Measurements from ENCODE around the gene PTGER3. TPM values are rescaled to one million over a fixed set of nuclear protein-coding genes. Genes with fewer than 3 reads are reported as not detected.

PTGER3 gene
- total RNA-seq, 1 experiment from 2014 or later, result not detected

GRCh38 chr1:71053146-71053545 lies 5.5 kb upstream of the PTGER3 start:
- DNase-seq (ENCODE audit: low spot score), result no peak

- DNase-seq (ENCODE audit: low spot score), result peak; percentile 85
These were observed 2.5 kb upstream of the PTGER3 start for GRCh38 chr1:71049951-71050598.

- DNase-seq (ENCODE audit: low spot score), result no peak
These were observed 553 bp downstream of the PTGER3 start for GRCh38 chr1:71046891-71047634.

DNA sequence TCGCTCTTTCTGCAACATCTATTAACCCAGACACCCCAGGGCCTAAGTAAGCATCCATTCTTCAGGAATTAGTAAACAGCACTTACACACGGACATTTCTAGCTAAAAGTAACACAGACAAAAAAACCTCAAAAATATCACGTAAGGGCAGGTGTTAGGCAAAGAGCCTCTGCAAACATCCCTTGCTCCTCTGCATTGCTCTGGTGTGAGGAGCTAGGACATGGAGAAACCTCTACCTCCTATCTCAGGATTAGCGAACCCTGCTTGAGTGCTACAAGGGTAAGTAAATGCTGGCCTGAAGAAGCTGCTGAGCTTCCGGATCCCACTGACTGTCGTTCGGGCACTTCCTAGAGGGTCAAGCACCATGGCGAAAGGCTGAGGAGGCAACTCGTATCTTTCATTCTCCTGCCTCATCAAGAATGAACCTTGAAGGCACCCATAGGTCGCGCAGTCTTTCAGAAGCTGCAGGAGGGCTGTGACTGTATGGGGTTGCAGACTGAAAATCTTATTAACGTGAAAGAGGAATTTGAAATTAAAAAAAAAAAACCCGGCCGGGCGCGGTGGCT lies 2.1 kb downstream of the PTGER3 start:
- no peak for DNase-seq (ENCODE audit: low spot score)

DNA sequence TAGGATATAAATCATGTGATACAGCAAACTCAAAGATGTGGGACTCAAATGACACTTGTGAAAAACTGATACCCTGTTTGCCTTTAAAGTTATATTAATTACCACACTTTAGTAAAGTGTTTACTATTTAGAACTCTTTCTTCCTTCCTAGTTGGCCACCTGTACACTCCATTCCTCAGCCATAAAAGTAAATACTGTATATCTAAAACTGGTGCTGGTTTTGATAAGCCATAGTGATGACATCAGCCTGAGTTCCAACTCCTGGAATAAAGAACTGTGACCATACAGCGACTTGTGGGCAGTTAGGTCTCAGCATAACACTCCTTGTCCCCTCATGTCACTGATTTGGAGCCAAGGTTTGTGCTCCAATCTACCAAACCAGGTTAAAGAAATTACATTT lies 2.8 kb downstream of the PTGER3 start:
- no peak for DNase-seq (ENCODE audit: low spot score)

DNA sequence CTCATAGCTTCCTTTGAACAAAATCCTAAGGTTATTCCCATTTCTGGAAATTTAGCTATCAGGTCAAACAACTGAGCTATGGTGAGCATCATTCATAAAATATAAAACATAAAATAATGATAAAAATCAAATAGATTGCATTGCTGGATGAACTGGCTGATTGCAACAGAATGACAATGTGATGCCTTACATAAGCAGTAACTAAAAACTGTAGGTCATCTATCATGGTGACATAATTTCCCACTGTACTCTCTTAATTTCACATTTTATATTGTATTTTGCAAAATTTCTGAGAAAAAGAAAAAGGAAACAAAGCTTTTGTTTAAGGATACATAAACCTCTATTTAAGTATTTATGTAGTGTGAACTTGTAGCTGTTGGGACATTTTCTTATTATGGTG lies 4.6 kb downstream of the PTGER3 start:
- DNase-seq (ENCODE audit: low spot score), result no peak

DNA sequence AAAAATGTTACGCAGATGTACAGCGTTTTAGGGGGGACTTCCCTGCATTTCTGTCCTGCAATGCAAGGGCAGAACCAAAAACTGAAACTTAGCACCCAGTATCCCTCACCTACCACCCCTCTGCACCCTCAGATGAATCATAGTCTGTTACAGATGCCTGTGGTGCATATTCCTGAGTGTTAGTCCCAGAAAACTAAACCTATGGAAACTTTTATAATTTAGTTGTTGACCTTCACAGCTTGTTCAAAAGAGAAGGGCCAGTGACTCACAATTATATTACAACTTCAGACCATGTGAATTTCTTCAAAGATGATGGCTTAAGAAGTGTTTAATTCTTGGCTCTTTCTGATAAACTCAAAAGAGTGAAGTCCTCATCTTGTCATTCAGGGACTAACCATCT lies 5.8 kb downstream of the PTGER3 start:
- DNase-seq (ENCODE audit: low spot score), result no peak

DNA sequence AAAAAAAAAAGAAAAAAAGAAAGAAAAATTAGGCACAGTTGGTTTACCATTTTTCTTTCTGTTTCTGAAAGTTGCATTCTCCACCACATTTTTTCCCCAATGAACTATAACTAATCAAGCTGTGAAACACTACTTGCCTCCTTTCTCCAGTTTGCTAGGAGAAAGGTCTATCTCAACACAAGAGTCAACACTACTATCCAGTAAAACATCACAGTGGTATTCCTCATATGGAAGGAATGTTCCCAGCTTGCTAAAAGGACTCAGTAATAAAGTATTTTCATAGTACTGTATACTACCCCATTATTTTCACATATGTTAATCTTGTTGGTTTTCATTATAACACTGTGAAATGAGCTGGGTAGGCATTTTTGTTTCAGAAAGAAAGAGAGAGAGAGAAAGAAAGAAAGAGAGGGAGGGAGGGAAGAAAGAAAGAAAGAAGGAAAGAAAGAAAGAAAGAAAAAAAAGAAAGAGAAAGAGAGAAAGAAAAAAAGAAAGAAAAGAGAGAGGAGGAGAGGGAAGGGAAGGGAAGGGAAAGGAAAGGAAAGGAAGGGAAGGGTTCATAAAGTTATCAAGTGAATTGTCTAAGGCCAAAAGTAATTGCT lies 7.9 kb downstream of the PTGER3 start:
- no peak for DNase-seq (ENCODE audit: low spot score)

- DNase-seq (ENCODE audit: low spot score), result no peak
These were observed 8.7 kb downstream of the PTGER3 start for GRCh38 chr1:71038942-71039341.

DNA sequence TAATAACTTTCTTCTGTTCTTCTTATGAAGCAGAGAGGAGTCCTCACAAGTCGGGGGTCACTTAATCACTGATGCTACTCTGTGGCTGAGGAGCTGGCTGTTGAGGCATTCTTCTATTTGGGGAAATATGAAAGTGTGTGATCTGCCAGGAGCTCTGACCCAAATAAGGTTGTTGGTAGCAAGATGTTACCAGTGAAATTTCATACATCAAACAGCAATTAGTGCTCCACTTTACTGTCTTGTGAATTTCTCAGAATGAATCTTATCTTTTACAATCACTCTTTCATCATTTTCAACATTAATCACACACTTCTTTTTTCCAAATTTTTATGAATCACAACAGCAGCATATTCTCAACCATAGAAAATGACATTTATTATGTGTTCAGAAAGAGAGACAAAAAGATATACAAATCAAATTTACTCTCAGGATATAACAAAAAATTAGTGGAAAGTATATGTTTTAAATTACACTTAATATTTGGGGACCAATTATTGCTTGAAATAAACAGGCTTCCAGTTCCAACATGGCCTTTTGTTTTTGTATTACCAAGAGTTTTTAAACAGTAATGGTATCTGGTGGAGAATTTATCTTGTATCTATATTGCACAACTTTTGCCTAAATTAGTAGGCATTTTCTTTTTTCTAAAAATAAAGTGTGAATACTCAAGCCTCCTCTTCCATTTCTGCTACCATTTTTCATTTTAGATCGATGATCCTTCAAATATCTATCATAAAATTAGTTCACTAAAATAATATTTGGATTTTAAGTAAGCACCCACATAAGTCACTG lies 9.6 kb downstream of the PTGER3 start:
- DNase-seq (ENCODE audit: low spot score), result no peak

GRCh38 chr1:71037066-71037465 lies 10.6 kb downstream of the PTGER3 start:
- DNase-seq (ENCODE audit: low spot score), result no peak

DNA sequence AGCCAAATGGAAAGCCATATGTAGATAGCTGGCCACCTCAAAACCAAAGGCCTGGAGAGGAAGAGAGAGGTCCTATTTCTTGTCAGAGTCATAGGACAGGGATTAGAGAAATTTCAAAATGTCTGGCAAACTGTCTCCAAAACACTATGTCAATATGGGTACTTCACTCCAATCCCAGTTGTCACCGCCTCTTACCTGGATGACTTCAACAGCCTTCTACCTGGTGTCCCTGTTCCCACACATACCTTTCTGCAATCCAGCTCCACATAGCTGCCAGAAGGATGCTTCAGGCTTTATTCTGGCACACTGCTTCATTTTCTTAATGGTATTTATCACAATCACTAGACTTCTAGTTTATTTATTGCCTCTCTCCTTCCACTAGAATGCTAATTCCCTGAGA lies 14.5 kb downstream of the PTGER3 start:
- DNase-seq (ENCODE audit: low spot score), result no peak

- DNase-seq (ENCODE audit: low spot score), result no peak
These were observed 16.2 kb downstream of the PTGER3 start for GRCh38 chr1:71031426-71031825.

- no peak for DNase-seq (ENCODE audit: low spot score)
These were observed 17.6 kb downstream of the PTGER3 start for GRCh38 chr1:71030026-71030425.

DNA sequence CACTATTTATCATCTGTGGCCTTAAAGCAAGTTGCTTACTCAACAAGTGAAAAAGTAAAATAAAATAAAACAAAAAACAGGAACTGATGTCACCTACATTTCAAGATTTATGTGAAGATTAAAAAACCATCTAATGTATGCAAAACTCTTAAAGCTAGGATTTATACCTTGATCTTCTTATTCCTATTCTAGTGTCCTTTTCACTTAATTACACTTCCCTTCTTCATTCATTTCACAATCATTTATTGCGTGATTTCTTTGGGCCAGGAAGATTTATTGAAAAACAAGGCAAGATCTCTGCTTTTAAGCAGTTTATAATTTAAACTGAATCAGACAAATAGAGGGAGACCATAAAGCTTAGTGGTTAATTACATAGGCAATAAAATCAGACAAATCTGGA lies 18.6 kb downstream of the PTGER3 start:
- no peak for DNase-seq (ENCODE audit: low spot score)

GRCh38 chr1:71027991-71028390 lies 19.6 kb downstream of the PTGER3 start:
- no peak for DNase-seq (ENCODE audit: low spot score)

GRCh38 chr1:71026093-71026492 lies 21.5 kb downstream of the PTGER3 start:
- DNase-seq (ENCODE audit: low spot score), result no peak

GRCh38 chr1:71023515-71023914 lies 24.1 kb downstream of the PTGER3 start:
- no peak for DNase-seq (ENCODE audit: low spot score)

GRCh38 chr1:71019233-71019969 lies 28.2 kb downstream of the PTGER3 start:
- no peak for DNase-seq (ENCODE audit: low spot score)

GRCh38 chr1:71018791-71019190 lies 28.8 kb downstream of the PTGER3 start:
- no peak for DNase-seq (ENCODE audit: low spot score)

DNA sequence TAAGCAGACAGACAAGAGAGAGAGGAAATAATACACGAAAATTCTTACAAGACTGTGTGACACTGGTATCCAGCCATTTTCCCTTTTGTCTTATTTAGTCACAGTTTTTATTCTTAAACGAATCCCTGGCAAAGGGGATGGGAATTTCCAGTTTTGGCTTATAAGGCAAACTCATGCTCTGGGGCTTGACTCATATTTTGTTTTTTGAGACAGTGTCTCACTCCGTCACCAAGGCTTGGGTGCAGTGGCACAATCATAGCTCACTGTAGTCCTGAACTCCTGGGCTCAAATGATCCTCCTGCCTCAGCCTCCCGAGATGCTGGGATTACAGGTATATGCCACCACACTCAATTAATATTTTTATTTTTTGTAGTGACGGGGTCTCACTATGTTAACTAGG lies 31.9 kb downstream of the PTGER3 start:
- no peak for DNase-seq (ENCODE audit: low spot score)
